Nephron progenitor cell (in vitro differentiated cells): ENCODE measurements around the gene PHYKPL.

Source experiments
- DNase-seq: peaks from one replicate; pipeline ENCODE4 v3.0.0; 2021
- H3K27ac Mint-ChIP-seq: 2 replicates; pipeline ENCODE4 v1.8.0; 2021; ENCODE audit warnings: mild to moderate bottlenecking, moderate library complexity, mixed read lengths
- H3K27me3 Mint-ChIP-seq: 2 replicates; pipeline ENCODE4 v1.8.0; 2021; ENCODE audit warnings: mild to moderate bottlenecking, low read depth, mixed read lengths; ENCODE audit not compliant: poor library complexity
- H3K36me3 Mint-ChIP-seq: 2 replicates; pipeline ENCODE4 v1.8.0; 2021; ENCODE audit warnings: low read depth, mixed read lengths
- H3K4me1 Mint-ChIP-seq: 2 replicates; pipeline ENCODE4 v1.8.0; 2021; ENCODE audit warnings: mixed read lengths
- H3K4me3 Mint-ChIP-seq: 2 replicates; pipeline ENCODE4 v1.8.0; 2021; ENCODE audit warnings: mild to moderate bottlenecking, moderate library complexity, mixed read lengths
- H3K9me3 Mint-ChIP-seq: 2 replicates; pipeline ENCODE4 v1.8.0; 2021; ENCODE audit warnings: mild to moderate bottlenecking, moderate library complexity, mixed read lengths
- TF ChIP-seq, protein P1 (sequence below): fragments of 200-600 bp; sonication (generic); IDR thresholded peaks from 2 replicates; pipeline ENCODE4 v1.5.0; 2021; ENCODE audit warnings: antibody characterized with exemption

Gene PHYKPL

DNA sequence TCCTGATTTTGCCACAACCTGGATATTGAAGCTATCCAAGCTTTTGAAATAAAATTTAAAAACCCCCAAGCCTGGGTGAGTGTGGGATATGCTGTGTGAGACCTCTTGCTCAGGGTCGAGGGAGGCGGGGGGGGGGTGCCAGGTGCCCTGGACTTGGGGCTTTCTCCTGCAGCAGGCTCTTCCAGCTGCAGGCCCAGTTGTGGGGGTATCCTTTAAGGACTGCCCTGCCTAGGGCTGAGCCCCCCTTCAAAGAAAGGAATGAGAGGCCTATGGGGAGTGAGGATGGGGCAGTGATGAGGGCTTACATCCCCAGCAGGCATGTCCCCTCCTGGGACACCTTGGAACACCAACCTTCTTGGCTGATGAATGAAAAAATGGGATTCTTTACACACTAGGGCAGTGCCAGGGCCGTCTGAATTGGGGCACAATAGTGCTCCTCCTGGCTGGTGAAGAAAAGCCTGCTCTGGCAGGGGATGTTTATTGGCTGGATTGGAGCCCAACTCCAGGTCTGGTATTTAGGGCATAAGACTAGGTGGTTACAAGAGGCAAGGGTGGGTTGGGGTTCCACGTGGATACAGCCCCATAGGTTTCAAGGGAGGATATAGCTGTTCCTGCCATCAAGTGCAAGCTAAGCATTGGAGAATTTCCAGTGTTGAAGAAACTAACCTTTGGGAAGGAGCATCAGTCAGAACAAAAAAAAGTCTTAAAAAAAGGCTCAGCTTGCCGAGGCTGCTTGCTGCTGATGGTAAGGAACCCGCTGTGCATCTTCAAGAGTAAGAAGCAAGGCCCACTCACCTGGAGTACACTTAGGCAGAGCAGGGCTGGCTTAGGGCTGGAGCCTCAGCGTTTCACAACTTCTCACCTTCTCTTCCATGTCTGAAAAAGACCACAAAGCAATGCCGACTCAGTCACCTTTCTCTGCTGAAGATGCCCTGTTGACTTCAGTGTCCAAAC, 21.2 kb downstream of the PHYKPL start:
- Mint-ChIP-seq H3K9me3 (no peaks in the 10 kb centered on the region), H3K27me3 (peaks cover 6% of the 10 kb centered on the region), H3K36me3 (peaks cover 70% of the 10 kb centered on the region), H3K4me3 (no peak overlapping the region), H3K27ac (peak overlapping the region; percentile 91), H3K4me1 (peaks cover 19% of the 10 kb centered on the region)
- TF ChIP-seq, protein P1, sequence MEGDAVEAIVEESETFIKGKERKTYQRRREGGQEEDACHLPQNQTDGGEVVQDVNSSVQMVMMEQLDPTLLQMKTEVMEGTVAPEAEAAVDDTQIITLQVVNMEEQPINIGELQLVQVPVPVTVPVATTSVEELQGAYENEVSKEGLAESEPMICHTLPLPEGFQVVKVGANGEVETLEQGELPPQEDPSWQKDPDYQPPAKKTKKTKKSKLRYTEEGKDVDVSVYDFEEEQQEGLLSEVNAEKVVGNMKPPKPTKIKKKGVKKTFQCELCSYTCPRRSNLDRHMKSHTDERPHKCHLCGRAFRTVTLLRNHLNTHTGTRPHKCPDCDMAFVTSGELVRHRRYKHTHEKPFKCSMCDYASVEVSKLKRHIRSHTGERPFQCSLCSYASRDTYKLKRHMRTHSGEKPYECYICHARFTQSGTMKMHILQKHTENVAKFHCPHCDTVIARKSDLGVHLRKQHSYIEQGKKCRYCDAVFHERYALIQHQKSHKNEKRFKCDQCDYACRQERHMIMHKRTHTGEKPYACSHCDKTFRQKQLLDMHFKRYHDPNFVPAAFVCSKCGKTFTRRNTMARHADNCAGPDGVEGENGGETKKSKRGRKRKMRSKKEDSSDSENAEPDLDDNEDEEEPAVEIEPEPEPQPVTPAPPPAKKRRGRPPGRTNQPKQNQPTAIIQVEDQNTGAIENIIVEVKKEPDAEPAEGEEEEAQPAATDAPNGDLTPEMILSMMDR: no peak
- DNase-seq: no peak

DNA sequence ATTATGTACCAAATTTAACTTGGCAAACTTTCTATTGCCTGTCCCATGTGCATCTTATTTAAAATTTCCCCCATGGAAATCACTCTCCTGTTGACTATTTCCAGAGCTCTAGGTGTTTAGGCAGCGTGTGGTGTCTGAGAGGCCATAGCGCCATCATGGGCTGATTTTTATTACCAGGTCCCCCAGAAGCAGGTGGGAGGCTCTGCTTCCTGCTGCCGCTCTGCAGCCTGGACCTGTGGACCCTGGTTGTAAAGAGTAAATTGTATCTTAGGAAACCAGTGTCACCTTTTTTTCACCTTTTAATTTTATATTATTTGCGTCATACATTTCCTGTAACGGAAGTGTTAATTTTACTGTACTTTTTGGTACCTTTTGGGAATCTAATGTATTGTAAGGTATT, 21.9 kb downstream of the PHYKPL start:
- DNase-seq: no peak
- TF ChIP-seq, protein P1: no peak
- H3K4me3 Mint-ChIP-seq: no peak overlapping the region
- no peaks in the 10 kb centered on the region for H3K9me3 Mint-ChIP-seq
- peaks cover 26% of the 10 kb centered on the region for H3K4me1 Mint-ChIP-seq
- H3K36me3 Mint-ChIP-seq: peaks cover 72% of the 10 kb centered on the region
- no peak overlapping the region for H3K27ac Mint-ChIP-seq
- peaks cover 6% of the 10 kb centered on the region for H3K27me3 Mint-ChIP-seq

DNA sequence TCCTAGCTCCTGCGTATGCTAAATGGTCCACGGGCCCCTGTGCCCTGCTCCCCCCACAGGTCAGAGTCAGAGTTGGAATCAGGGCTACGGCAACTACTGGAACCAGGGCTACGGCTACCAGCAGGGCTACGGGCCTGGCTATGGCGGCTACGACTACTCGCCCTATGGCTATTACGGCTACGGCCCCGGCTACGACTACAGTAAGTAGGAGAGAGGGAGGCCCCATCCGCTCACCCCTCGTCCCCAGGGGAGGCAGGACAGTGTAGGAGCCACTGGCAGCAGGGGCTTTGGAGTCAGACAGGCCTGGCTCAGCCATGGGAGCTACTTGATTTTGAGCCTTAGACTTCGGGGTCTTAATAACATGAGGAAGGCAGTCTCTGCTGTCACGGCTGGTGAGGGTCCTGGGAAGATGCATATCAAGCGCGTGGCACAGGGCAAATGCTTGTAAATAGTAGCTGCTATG, 22.5 kb downstream of the PHYKPL start:
- no peak overlapping the region for H3K4me3 Mint-ChIP-seq
- H3K27ac Mint-ChIP-seq: peak overlapping the region; percentile 85
- DNase-seq: no peak
- peaks cover 6% of the 10 kb centered on the region for H3K27me3 Mint-ChIP-seq
- H3K4me1 Mint-ChIP-seq: peaks cover 30% of the 10 kb centered on the region
- TF ChIP-seq, protein P1: no peak
- peaks cover 76% of the 10 kb centered on the region for H3K36me3 Mint-ChIP-seq
- H3K9me3 Mint-ChIP-seq: no peaks in the 10 kb centered on the region

DNA sequence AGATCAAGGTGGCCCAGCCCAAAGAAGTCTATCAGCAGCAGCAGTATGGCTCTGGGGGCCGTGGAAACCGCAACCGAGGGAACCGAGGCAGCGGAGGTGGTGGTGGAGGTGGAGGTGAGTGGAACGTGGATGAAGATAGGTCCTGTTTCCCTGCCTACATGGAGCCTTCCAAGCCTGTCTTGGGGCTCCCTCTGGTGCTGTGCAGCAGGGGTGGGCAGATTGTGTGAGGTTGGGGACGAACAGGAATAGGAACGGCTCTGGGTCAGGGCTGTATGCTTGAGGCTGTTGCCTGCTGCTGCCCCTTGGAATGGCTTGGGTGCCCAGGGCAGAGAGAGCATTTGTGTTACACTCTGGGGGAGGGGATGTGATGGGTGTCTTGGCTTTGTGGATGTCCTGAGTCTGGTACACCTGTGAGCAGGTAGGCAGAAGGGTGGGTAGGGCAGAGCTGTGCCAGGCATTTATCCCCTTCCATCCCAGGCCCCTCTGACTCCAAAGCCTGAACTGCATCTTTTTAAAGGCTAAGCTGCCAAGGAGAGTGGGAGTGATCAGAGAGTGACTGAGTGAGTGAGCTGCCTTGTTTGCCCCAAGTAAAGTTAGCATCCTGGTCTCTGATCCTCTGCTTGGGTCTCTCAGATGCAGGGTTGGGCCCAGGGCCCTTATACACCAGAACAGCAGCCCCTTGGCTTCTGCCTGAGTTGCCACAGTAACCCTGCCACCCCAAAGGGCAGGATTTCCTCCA, 23.1 kb downstream of the PHYKPL start:
- H3K27me3 Mint-ChIP-seq: peaks cover 6% of the 10 kb centered on the region

DNA sequence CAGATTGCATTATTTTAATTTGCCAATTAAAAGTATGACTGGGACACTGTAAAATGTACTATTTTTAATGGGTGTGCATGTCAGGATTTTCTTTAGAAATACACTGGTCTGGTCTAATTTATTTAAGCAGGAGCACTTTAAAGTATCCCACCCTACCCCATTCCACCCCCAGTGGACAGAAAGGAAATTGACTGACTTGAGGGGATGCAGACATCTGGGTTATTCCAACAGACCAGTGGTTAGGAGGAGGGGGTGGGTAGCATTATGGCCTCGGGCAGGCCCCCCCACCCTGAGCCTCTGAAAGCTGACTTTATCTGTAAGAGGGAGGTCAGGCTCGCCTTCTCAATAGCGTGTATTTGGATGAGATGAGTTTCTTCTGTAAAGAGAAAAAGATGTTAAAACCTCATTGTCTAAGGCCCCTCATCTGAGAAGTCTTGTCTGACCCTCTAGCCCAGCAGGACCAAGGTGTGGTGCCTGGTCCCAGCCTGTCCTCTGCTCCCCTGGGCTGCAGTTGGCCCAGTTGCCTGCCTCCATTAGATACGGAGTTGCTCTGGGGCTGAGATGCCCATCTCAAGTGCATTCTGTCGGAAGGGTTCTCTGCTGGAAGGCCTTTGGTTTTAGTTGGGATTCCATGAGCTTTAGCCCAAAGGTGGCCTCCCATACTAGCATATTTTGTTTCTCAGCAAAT, 23.9 kb downstream of the PHYKPL start:
- H3K9me3 Mint-ChIP-seq: no peaks in the 10 kb centered on the region
- peaks cover 3% of the 10 kb centered on the region for H3K27me3 Mint-ChIP-seq
- DNase-seq: no peak
- H3K36me3 Mint-ChIP-seq: peaks cover 71% of the 10 kb centered on the region
- H3K27ac Mint-ChIP-seq: peak overlapping the region; percentile 51
- TF ChIP-seq, protein P1: peak; percentile 17
- H3K4me3 Mint-ChIP-seq: no peak overlapping the region
- peaks cover 30% of the 10 kb centered on the region for H3K4me1 Mint-ChIP-seq

More for the DNA sequence above, 23.1 kb downstream of the PHYKPL start:
- Mint-ChIP-seq H3K27ac (peak overlapping the region; percentile 85), H3K4me1 (peaks cover 30% of the 10 kb centered on the region), H3K9me3 (no peaks in the 10 kb centered on the region), H3K36me3 (peaks cover 76% of the 10 kb centered on the region), H3K4me3 (no peak overlapping the region)
- no peak for DNase-seq
- TF ChIP-seq, protein P1: no peak
